ENCODE measurements around the gene DLG2.

DLG2 gene

GRCh38 chr11:83538286-83538685, 2088.9 kb downstream of the DLG2 start:
- H3K4me3 ChIP-seq (ENCODE audit: low read depth, low read length): no peak overlapping the region
- ChIA-PET CTCF (no interaction called here), POLR2A (no interaction called here)
- TF ChIP-seq CTCF (IDR thresholded peaks at IDR 0.05; ENCODE audit: insufficient read depth, low read length, missing control alignments): no peak
- DNase-seq (ENCODE audit: low read depth, low spot score): no peak

- TF ChIP-seq CTCF (IDR thresholded peaks at IDR 0.05; ENCODE audit: insufficient read depth, low read length, missing control alignments): no peak
- POLR2A ChIA-PET: no interaction called here
- CTCF ChIA-PET: no interaction called here
- no peak overlapping the region for H3K4me3 ChIP-seq (ENCODE audit: low read depth, low read length)
- DNase-seq (ENCODE audit: low read depth, low spot score): no peak
These were observed 2090.0 kb downstream of the DLG2 start for GRCh38 chr11:83537131-83537610.

DNA sequence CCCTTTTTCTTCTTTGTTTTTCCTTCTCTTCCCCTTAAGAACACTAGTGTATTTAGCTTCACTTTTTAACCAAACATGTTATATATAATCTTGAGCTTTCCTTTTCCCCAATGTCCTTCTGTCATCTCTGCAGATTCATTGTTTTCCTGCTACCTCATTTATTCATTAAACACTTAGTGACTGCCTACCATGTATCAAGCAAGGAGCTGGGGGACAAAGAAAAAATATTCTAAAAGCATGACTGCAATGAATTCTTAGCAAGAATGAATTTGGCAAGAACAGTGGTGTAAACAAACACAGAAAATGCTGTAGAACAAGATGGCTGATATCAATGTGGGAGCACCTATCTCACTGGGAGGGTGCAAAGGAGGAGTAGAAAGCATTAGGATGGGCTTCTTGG, 2094.0 kb downstream of the DLG2 start:
- DNase-seq (ENCODE audit: low read depth, low spot score): no peak
- ChIA-PET CTCF (interaction anchor here (1.0 kb wide), 1 partner anchor 283 kb away, joined by 4 read pairs; no protein-coding TSS in a partner anchor), POLR2A (no interaction called here)
- no peak overlapping the region for H3K4me3 ChIP-seq (ENCODE audit: low read depth, low read length)
- no peak for TF ChIP-seq CTCF (IDR thresholded peaks at IDR 0.05; ENCODE audit: insufficient read depth, low read length, missing control alignments)

DNA sequence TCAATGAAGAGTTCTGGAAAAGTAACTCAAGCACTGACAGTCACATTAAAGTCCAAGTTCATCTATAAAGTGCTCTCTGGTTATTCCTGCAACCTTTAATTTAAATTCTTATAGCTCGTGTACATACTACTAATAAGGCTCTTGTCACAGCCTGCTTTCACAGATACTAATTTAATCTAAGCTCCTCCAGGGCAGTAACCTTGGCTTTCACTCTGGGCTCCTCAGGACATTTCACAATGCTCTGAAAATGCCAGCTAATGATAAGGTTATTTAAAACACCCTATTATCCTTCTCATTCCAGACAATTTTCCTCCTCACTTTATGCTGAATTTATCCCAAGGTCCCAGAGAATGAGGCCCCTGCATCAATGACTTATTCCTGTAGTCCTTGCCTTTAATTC, 2098.3 kb downstream of the DLG2 start:
- CTCF ChIA-PET: no interaction called here
- H3K4me3 ChIP-seq (ENCODE audit: low read depth, low read length): no peak overlapping the region
- no peak for DNase-seq (ENCODE audit: low read depth, low spot score)
- TF ChIP-seq CTCF (IDR thresholded peaks at IDR 0.05; ENCODE audit: insufficient read depth, low read length, missing control alignments): no peak
- POLR2A ChIA-PET: no interaction called here

- ChIA-PET CTCF (no interaction called here), POLR2A (no interaction called here)
- TF ChIP-seq CTCF (IDR thresholded peaks at IDR 0.05; ENCODE audit: insufficient read depth, low read length, missing control alignments): no peak
- H3K4me3 ChIP-seq (ENCODE audit: low read depth, low read length): no peak overlapping the region
- no peak for DNase-seq (ENCODE audit: low read depth, low spot score)
These were observed 2098.9 kb downstream of the DLG2 start for GRCh38 chr11:83528225-83528624.

DNA sequence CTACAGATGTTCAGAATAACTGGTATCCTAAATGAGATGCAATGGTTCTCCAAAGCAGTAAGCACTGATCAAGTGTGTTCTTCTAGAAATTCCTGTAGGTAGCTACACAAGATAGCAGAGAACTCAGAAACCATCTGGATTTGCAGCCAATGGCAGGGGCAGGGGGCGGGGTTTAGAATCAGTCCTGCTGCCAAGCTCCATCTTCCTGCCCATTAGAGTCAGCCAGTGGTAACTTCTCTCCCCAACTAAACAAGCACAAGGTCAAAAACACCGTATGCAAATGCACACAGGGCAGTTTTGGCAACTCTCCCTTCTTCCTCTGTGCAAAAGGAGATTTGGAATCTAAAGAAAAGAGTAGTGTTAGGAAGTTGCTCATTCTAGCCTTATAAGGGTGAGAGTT, 2103.5 kb downstream of the DLG2 start:
- ChIA-PET CTCF (interaction anchor here (0.7 to 1.5 kb wide), 3 partner anchors 207 to 294 kb away, joined by 3 to 7 read pairs (median 4); no protein-coding TSS in a partner anchor), POLR2A (no interaction called here)
- DNase-seq (ENCODE audit: low read depth, low spot score): no peak

More for the DNA sequence above, 2103.5 kb downstream of the DLG2 start:
- no peak overlapping the region for H3K4me3 ChIP-seq (ENCODE audit: low read depth, low read length)
- no peak for TF ChIP-seq CTCF (IDR thresholded peaks at IDR 0.05; ENCODE audit: insufficient read depth, low read length, missing control alignments)
